SK-N-SH treated with all-trans-retinoic acid at 6 μM for 48 hours (cell line): ENCODE measurements around the gene C19orf67.
A peak's percentile ranks its signal among the peaks of the same experiment; 100 is the strongest.

Experiments
- ATAC-seq: fragments of 200-7000 bp; cut with Tn5 transposase; 3 replicates; pipeline ENCODE4 v1.9.1; 2020; ENCODE audit warnings: mild to moderate bottlenecking, moderate library complexity
- ARNTL ChIP-seq: fragments of 450-650 bp; formaldehyde crosslinking; IDR thresholded peaks from 2 replicates; pipeline ENCODE4 v1.5.0; 2020; ENCODE audit warnings: low read depth, mild to moderate bottlenecking, moderate library complexity, borderline replicate concordance
- BACH2 ChIP-seq: fragments of 250-450 bp; sonication (Bioruptor Pico); IDR thresholded peaks from 2 replicates; pipeline ENCODE4 v1.9.0; 2021; ENCODE audit warnings: mild to moderate bottlenecking, borderline replicate concordance
- CSDC2 ChIP-seq: fragments of 250-450 bp; sonication (Bioruptor Pico); IDR thresholded peaks from 2 replicates; pipeline ENCODE4 v1.5.0; 2020; ENCODE audit warnings: mild to moderate bottlenecking, moderate library complexity
- ESRRG ChIP-seq: fragments of 250-450 bp; sonication (Bioruptor Pico); IDR thresholded peaks from 2 replicates; pipeline ENCODE4 v1.6.1; 2021; ENCODE audit warnings: mild to moderate bottlenecking
- GLIS3 ChIP-seq: fragments of 250-450 bp; sonication (Bioruptor Pico); IDR thresholded peaks from 2 replicates; pipeline ENCODE4 v1.5.0; 2020; ENCODE audit warnings: mild to moderate bottlenecking, moderate library complexity
- OSR1 ChIP-seq: fragments of 250-450 bp; sonication (Bioruptor Pico); IDR thresholded peaks from 2 replicates; pipeline ENCODE4 v1.8.0; 2022; ENCODE audit warnings: moderate library complexity, mild to moderate bottlenecking, inconsistent platforms
- RARB ChIP-seq: fragments of 250-450 bp; sonication (Bioruptor Pico); IDR thresholded peaks from 2 replicates; pipeline ENCODE4 v1.8.0; 2021; ENCODE audit warnings: mild to moderate bottlenecking, moderate library complexity
- SNAI2 ChIP-seq: fragments of 250-450 bp; sonication (Bioruptor Pico); IDR thresholded peaks from 2 replicates; pipeline ENCODE4 v1.5.0; 2020; ENCODE audit warnings: mild to moderate bottlenecking, moderate library complexity
- TCF4 ChIP-seq: fragments of 250-450 bp; sonication (Bioruptor Pico); IDR thresholded peaks from 2 replicates; pipeline ENCODE4 v1.8.0; 2021; ENCODE audit warnings: mild to moderate bottlenecking, moderate library complexity, borderline replicate concordance
- TOX ChIP-seq: fragments of 250-450 bp; sonication (Bioruptor Pico); IDR thresholded peaks from 2 replicates; pipeline ENCODE4 v1.8.0; 2021; ENCODE audit warnings: mild to moderate bottlenecking, moderate library complexity, borderline replicate concordance
- ZC3H10 ChIP-seq: fragments of 250-450 bp; sonication (Bioruptor Pico); IDR thresholded peaks from 2 replicates; pipeline ENCODE4 v1.5.1; 2021; ENCODE audit warnings: mild to moderate bottlenecking, moderate library complexity
- ZFP3 ChIP-seq: fragments of 250-450 bp; sonication (Bioruptor Pico); IDR thresholded peaks from 2 replicates; pipeline ENCODE4 v1.5.0; 2020; ENCODE audit warnings: mild to moderate bottlenecking, moderate library complexity
- ZNF565 ChIP-seq: fragments of 450-650 bp; formaldehyde crosslinking; conservative IDR thresholded peaks from 2 replicates; pipeline ENCODE4 v1.5.0; 2020; ENCODE audit warnings: low read depth, mild to moderate bottlenecking, moderate library complexity
- ZNF70 ChIP-seq: fragments of 450-650 bp; formaldehyde crosslinking; IDR thresholded peaks from 2 replicates; pipeline ENCODE4 v1.5.0; 2020; ENCODE audit warnings: mild to moderate bottlenecking, moderate library complexity
- TF ChIP-seq, protein P1 (sequence below): fragments of 250-450 bp; sonication (Bioruptor Pico); IDR thresholded peaks from 2 replicates; pipeline ENCODE4 v1.5.1; 2020; ENCODE audit warnings: low read depth, mild to moderate bottlenecking, moderate library complexity
- TF ChIP-seq, protein P2 (sequence below): fragments of 250-450 bp; sonication (Bioruptor Pico); IDR thresholded peaks from 2 replicates; pipeline ENCODE4 v1.8.0; 2020; ENCODE audit warnings: mild to moderate bottlenecking, moderate library complexity, borderline replicate concordance
- TF ChIP-seq, protein P3 (sequence below): fragments of 250-450 bp; sonication (Bioruptor Pico); IDR thresholded peaks from 2 replicates; pipeline ENCODE4 v1.5.1; 2021; ENCODE audit warnings: mild to moderate bottlenecking, moderate library complexity
- TF ChIP-seq, protein P4 (sequence below): fragments of 250-450 bp; sonication (Bioruptor Pico); IDR thresholded peaks from 2 replicates; pipeline ENCODE4 v1.8.0; 2021; ENCODE audit warnings: low read depth, mild to moderate bottlenecking, moderate library complexity, borderline replicate concordance

The C19orf67 gene

DNA sequence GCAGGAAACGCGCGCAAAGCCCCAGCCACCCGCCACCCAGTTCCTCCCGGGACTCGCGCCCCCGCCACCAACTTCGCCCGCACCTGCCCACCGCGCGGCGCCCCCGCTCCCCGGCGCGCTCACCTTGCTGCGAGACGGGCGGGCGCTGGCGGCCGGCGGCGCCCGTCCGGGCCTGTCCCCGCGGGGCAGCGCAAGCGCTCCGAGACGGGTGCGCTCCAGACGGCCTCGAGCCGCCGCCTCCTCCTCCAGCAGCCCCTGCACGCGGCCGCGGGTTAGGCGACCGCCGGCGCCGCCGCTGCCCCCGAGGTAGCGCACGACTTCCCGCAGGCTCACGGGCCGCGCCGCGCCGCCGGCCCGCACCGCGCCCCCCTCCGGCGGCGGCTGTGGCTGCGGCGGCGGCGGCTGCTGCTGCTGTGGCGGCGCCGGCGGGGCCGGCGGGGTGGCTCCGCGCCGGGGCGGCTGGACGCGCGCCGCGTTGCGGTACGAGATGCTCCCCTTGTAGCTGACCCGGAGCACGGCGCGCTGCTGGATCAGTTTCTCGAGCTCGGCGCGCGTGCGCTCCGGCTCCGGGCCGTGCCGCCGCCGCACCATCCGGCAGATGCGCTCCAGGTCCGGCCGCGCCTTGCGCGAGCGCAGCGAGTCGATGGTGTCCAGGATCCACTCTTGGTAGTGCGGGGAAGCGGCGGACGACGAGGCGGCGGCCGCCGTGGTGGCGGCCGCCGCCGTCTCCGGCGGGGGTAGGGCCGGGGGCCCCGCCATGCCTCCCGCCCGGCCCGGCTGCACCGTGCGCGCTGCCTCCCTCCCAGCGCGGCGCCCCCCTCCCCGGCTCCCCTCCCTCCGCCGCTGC lies 4.3 kb upstream of the C19orf67 start:
- peak; percentile 54 for ATAC-seq

DNA sequence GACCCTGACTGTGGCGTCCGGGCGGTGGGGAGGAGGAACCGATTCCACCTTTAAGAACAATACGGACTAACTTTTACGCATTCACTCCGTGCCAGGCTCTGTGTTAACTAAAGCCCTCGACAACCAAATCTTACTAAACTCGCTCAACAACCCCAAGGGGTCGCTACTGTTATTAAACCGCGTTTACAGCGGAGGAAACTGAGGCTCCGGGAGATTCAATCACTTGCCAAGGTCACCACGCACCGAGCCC lies 3.8 kb upstream of the C19orf67 start:
- ATAC-seq: no peak
- TF ChIP-seq, protein P1, sequence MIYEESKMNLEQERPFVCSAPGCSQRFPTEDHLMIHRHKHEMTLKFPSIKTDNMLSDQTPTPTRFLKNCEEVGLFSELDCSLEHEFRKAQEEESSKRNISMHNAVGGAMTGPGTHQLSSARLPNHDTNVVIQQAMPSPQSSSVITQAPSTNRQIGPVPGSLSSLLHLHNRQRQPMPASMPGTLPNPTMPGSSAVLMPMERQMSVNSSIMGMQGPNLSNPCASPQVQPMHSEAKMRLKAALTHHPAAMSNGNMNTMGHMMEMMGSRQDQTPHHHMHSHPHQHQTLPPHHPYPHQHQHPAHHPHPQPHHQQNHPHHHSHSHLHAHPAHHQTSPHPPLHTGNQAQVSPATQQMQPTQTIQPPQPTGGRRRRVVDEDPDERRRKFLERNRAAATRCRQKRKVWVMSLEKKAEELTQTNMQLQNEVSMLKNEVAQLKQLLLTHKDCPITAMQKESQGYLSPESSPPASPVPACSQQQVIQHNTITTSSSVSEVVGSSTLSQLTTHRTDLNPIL (CRISPR knock-in tag): no peak
- TF ChIP-seq, protein P2, sequence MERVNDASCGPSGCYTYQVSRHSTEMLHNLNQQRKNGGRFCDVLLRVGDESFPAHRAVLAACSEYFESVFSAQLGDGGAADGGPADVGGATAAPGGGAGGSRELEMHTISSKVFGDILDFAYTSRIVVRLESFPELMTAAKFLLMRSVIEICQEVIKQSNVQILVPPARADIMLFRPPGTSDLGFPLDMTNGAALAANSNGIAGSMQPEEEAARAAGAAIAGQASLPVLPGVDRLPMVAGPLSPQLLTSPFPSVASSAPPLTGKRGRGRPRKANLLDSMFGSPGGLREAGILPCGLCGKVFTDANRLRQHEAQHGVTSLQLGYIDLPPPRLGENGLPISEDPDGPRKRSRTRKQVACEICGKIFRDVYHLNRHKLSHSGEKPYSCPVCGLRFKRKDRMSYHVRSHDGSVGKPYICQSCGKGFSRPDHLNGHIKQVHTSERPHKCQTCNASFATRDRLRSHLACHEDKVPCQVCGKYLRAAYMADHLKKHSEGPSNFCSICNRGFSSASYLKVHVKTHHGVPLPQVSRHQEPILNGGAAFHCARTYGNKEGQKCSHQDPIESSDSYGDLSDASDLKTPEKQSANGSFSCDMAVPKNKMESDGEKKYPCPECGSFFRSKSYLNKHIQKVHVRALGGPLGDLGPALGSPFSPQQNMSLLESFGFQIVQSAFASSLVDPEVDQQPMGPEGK (CRISPR knock-in tag): no peak
- TF ChIP-seq ESRRG (CRISPR knock-in tag) (no peak), RARB (CRISPR knock-in tag) (no peak), ZNF70 (CRISPR knock-in tag) (no peak), ARNTL (CRISPR knock-in tag) (no peak), CSDC2 (CRISPR knock-in tag) (no peak), TCF4 (no peak), SNAI2 (CRISPR knock-in tag) (no peak)
- TF ChIP-seq, protein P3, sequence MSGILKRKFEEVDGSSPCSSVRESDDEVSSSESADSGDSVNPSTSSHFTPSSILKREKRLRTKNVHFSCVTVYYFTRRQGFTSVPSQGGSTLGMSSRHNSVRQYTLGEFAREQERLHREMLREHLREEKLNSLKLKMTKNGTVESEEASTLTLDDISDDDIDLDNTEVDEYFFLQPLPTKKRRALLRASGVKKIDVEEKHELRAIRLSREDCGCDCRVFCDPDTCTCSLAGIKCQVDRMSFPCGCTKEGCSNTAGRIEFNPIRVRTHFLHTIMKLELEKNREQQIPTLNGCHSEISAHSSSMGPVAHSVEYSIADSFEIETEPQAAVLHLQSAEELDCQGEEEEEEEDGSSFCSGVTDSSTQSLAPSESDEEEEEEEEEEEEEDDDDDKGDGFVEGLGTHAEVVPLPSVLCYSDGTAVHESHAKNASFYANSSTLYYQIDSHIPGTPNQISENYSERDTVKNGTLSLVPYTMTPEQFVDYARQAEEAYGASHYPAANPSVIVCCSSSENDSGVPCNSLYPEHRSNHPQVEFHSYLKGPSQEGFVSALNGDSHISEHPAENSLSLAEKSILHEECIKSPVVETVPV (CRISPR knock-in tag): no peak
- TF ChIP-seq, protein P4, sequence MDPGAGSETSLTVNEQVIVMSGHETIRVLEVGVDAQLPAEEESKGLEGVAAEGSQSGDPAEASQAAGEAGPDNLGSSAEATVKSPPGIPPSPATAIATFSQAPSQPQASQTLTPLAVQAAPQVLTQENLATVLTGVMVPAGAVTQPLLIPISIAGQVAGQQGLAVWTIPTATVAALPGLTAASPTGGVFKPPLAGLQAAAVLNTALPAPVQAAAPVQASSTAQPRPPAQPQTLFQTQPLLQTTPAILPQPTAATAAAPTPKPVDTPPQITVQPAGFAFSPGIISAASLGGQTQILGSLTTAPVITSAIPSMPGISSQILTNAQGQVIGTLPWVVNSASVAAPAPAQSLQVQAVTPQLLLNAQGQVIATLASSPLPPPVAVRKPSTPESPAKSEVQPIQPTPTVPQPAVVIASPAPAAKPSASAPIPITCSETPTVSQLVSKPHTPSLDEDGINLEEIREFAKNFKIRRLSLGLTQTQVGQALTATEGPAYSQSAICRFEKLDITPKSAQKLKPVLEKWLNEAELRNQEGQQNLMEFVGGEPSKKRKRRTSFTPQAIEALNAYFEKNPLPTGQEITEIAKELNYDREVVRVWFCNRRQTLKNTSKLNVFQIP (CRISPR knock-in tag): no peak

More for the DNA sequence above, 4.3 kb upstream of the C19orf67 start:
- TF ChIP-seq SNAI2 (CRISPR knock-in tag) (no peak), TCF4 (no peak), CSDC2 (CRISPR knock-in tag) (no peak), OSR1 (CRISPR knock-in tag) (no peak)
- TF ChIP-seq, protein P1 (CRISPR knock-in tag): no peak

DNA sequence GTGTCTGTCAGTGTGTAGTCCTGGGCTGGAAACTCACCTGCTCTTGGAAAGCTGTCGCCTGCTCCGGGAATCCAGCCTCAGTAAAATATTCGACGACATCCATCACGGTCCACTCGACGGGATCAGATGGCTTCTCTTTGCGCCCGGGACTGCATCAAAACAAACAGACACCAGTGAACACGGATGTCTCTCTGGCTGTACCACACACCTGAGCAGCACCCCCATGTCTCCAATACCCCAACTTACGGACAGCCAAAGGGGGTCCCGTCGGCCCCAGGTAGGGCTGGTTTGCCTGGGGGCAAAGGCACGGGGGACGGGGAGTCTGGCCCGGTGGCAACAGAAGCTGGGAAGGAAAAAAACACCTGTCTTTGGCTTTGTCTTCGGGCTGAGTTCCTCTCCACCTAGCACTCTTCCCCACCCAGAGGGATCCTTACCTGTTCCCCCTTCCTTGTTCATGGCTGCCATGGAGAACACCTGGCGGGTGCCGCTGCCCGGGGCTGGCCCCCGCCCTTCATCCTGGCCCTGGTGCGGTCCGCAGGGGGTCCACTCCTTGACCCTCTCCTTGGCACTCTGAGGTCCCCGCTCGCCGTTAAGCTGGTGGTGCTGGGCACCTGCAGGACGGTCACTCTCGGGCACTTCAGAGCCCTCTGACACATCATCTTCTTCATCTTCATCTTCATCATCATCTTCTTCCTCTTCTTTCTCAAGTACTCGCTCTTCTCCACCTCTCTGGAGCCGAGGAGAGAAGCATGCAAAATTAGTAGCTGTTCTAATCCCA lies 3.2 kb upstream of the C19orf67 start:
- ATAC-seq: no peak

More for the DNA sequence above, 3.2 kb upstream of the C19orf67 start:
- TF ChIP-seq ZNF565 (CRISPR knock-in tag): no peak
- TF ChIP-seq OSR1 (CRISPR knock-in tag): no peak
- TF ChIP-seq ZC3H10 (CRISPR knock-in tag): no peak
- TF ChIP-seq ZFP3 (CRISPR knock-in tag): no peak
- TF ChIP-seq TOX (CRISPR knock-in tag): no peak
- no peak for TF ChIP-seq CSDC2 (CRISPR knock-in tag)
- TF ChIP-seq, protein P3 (CRISPR knock-in tag): no peak
- no peak for TF ChIP-seq ZNF70 (CRISPR knock-in tag)
- TF ChIP-seq, protein P2 (CRISPR knock-in tag): no peak
- no peak for TF ChIP-seq ARNTL (CRISPR knock-in tag)
- TF ChIP-seq TCF4: no peak
- TF ChIP-seq ESRRG (CRISPR knock-in tag): no peak
- no peak for TF ChIP-seq BACH2 (CRISPR knock-in tag)
- no peak for TF ChIP-seq SNAI2 (CRISPR knock-in tag)
- TF ChIP-seq GLIS3 (CRISPR knock-in tag): no peak
